ENCODE results near the gene SCUBE1.

The SCUBE1 gene

DNA sequence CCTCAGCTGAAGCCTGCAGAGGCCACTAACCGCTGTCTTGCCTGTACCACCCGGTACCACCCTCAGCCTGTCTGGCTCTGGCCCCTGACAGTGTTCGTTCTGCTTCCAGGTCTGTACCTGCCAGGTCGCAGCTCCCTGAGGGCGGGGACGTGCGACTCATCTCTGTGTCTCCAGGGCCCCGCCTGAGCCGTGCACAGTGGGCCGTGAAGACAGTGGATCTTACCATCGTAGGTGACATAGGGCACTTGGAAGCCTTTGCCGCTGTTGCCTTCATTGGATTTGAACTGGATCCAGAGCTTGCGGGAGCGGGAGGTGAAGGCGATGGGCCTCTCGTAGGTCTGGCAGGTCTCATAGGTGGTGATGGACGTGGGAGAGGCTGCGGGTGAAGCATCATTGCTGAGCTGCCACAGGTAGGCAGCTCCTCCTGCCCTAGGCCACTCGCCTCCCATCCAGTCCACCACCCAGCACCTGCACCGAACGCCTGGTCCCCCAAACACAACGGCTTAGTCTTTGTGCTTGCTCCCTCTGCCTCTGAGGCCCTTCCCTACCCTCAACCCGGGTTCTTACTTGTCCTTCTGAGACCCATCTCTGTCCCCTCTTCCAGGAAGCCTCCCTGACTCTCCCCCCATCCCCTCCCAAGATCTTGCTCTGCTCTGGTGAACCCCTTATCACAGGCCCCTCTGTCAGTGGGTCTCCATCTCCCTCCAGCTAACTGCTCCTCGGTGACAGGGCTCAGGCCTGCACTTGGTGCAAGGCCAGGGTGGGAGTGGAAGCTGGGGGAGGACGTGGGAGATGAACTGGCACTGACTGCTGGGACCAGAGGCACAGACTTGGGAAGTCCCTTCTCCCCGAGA is 135.1 kb downstream of the SCUBE1 start:
- TF ChIP-seq GATA2 (IDR thresholded peaks at IDR 0.05; ENCODE audit: low read depth, low read length) = no peak
- no peak for TF ChIP-seq GATA3 (IDR thresholded peaks at IDR 0.05; ENCODE audit: low read depth, low read length)

DNA sequence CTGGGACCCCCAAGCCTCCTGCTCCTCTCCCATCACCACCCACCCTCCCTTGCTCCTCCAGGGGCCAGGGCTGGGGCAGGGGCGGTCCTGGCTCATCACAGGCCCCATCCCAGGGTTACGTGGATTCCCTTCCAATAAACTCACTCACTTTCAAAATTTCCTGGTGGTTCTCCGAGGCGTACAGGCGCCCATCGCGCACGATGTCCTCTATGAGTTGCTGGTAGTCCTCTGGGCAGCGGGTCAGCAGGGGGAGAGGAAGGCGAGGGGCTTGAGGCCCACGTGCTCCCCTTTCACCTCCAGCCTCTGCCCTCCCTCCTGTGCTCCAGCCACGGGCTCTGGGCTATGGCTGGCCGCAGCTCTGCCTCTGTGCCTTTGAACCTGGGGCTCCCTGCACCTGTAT is 135.8 kb downstream of the SCUBE1 start:
- TF ChIP-seq GATA3 (IDR thresholded peaks at IDR 0.05; ENCODE audit: low read depth, low read length) (no peak), GATA2 (IDR thresholded peaks at IDR 0.05; ENCODE audit: low read depth, low read length) (no peak)

DNA sequence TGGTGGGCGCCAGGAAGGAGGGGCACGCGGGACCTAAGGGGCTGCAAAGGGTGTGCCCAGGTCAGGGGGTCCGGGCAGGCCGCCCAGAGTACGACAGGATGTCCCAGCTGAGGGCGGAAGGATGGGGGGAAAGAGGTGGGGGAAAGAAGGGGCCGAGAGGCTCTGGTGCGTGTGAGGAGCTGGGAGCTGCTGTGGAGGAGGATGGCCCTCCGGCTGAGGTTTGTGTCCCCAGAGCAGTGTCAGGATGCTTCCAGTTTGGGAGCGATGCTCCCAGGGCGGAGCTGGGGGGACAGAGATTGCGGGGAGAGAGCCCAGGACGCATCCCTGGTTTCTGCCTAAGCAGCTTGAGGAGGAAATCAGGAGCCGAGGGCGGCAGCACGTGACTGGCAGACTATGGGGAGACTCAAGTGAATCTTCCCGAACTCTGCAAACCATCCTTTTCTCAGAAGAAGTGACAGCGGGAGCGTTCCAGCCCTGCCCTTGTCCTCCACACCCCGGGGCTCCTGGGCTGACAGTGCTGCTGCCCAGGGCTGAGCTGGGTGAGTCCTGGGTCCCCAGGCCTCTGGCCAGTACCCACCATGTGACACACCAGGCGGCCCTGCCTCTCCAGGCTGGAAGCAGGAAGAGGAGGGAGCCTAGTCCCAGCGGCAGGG is 136.5 kb downstream of the SCUBE1 start:
- TF ChIP-seq GATA2 (IDR thresholded peaks at IDR 0.05; ENCODE audit: low read depth, low read length) (no peak), GATA3 (IDR thresholded peaks at IDR 0.05; ENCODE audit: low read depth, low read length) (no peak)

DNA sequence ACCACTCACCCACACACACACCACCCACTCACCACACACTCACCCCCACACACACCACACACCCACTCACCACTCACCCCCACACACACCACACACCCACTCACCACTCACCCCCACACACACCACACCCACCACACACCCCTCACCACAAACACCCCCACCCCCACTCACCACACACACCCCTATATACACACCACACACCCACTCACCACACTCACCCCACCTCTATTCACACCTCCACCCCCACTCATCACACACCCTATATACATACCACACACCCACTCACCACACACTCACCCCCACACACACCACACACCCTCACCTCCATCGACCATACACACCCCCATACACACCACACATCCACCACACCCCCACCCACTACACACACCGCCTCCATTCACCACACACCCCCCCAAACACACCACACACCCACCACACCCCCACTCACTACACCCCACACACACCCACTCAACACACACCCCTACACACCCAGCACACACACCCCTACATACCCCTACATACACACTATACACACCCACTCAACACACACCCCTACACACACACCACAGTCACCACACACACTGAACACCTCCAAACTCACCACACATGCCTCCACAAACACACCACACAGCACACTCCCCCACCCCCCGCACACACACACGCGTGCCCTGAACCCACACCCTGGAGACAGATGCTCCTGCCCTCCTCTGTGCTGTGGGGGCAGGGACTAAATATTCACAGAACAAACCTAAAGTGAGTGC is 137.2 kb downstream of the SCUBE1 start:
- TF ChIP-seq GATA3 (IDR thresholded peaks at IDR 0.05; ENCODE audit: low read depth, low read length) = no peak
- no peak for TF ChIP-seq GATA2 (IDR thresholded peaks at IDR 0.05; ENCODE audit: low read depth, low read length)

DNA sequence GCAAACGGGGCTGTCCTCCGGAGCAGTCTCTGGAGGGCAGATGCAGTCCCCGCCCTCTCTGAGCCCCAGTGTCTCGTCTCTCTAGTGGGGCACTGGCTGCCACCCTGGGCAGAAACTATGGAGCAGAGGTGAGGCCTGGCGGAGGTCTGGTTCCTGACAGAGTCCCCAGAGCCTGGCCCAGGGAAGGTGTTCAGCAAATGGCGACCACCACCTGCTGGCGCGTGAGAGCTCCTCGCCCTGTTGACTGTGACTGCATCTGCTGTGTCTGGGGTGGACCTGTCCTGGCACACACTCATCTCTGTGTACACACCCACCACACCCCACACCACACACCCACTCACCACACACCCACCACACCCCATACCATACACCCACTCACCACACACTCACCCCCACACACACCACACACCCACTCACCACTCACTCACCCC is 137.9 kb downstream of the SCUBE1 start:
- TF ChIP-seq GATA2 (IDR thresholded peaks at IDR 0.05; ENCODE audit: low read depth, low read length) (no peak), GATA3 (IDR thresholded peaks at IDR 0.05; ENCODE audit: low read depth, low read length) (no peak)

DNA sequence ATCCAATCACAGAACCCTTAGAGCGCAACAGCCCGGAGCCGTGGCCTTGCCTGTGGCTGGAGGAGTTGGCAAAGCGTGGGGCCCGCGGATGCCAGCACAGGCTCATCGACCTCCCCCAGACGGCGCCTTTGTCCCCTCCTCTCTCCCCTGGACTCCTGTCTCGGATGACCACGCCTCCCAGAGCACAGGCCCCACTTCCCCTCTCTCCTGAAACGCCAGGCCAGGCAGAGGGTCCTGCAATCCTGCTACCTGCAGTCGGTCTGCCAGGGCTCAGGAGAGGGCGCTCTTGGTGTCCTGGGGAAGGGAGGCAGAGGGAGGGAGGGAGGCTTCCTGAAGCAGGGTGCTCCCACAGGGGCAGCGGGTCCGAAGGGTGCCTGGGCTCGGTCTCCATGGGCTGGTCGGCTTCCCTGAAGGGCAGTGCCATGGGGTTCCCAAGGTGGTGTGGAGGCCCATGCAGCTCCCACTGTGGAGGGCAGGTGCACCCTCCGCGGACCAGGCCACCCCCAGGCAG is 139.6 kb downstream of the SCUBE1 start:
- TF ChIP-seq GATA3 (IDR thresholded peaks at IDR 0.05; ENCODE audit: low read depth, low read length) (no peak), GATA2 (IDR thresholded peaks at IDR 0.05; ENCODE audit: low read depth, low read length) (no peak)

DNA sequence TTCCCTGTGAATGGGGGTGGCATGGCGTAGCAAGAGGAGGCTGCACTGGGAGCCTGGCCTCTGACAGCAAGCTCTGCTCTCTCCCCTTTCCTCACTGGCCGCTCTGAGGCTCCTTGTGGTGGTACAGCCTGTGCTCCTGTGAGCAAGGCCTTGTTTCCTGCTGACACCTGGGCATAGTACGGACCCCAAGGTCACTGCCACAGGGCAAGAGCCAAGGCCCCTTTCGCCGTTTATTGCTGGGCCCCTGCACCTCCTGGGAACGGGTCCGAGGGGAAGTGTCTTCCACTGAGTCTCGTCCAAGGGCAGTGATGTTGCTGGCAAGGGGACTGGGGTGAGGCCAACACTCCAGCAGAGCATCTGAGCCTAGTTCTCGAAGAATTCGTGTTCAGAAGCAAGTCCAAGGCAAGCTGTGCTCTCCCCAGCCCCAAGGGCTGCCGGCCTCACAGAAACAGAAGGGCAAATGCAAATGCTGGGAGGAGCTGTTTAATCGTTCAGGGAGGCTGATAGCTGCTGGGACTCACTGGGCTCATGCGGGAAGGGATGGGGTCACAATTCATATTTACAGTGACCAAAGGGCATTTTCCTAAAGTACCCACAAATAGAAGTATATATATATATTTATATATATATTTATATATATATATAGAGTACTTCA is 140.3 kb downstream of the SCUBE1 start:
- TF ChIP-seq GATA2 (IDR thresholded peaks at IDR 0.05; ENCODE audit: low read depth, low read length) = no peak
- no peak for TF ChIP-seq GATA3 (IDR thresholded peaks at IDR 0.05; ENCODE audit: low read depth, low read length)

DNA sequence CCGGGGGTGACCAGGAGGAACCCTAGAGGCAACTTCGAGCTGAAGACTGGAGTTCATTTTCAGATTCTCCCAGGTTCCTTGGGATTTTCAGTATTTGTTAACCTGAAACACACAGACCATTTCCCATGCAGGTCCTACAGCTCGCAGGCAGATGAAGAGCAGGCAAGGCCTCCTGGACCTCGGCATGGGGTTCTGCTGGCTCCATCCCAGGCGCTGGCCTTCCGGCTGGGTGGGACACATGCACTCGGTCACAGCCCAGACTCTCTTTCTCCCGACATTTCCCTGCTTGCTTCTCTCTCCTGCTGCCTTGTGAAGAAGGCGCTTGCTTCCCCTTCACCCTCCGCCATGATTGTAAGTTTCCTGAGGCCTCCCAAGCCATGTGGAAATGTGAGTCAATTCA is 140.8 kb downstream of the SCUBE1 start:
- TF ChIP-seq GATA2 (IDR thresholded peaks at IDR 0.05; ENCODE audit: low read depth, low read length) (no peak), GATA3 (IDR thresholded peaks at IDR 0.05; ENCODE audit: low read depth, low read length) (no peak)

DNA sequence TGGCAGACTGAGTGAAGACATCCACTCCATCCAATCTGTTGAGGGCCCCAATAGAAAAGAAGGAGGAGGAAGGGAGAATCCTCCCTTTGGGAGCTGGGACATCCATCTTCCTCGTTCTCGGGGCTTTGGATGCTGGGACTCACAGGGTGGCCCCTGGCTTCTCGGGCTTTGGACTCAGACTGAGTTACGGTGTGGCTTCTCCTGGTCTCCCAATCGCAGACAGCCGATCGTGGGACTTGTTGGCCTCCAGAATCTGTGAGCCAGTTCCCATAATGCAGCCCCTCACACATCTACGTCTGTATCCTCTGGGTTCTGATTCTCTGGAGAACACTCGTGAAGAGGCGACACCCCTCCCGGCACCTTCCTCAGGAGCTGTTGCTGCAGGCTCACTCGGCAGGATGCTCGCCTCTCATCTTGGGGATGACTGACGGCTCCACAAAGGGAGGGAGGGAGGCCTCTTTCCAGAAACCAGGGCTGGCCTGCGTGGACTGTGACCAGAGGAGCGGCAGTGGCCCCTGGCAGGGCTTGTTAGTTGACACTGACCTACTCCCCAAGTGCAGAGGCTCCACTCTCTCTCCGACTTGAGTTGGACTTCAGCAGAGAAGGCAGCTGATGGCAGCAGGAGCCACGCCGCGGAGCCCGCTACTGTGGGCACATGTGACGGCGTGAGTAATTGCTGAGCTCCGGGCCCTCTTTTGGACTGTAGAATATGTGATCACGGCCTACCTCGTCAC is 141.5 kb downstream of the SCUBE1 start:
- no peak for TF ChIP-seq GATA3 (IDR thresholded peaks at IDR 0.05; ENCODE audit: low read depth, low read length)

DNA sequence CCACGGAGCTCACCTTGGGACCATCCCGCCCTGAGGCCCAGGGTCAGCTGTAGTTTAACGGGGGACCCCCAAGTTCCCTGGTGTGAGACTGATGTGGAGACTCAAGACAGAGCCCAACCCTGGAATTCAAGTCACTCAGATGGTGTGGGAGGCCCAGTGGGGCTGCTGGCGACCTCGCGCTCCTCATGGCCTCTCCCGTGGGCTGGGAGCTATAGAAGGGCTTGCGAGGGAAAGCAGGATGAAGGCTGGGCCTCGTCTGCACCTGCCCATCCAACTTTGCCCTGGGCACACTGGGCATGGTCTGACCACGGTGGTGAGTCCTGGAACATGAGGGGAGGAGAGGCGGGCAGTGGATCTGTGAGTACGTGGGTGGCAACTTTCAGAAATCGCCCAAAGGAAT is 142.6 kb downstream of the SCUBE1 start:
- no peak for TF ChIP-seq GATA3 (IDR thresholded peaks at IDR 0.05; ENCODE audit: low read depth, low read length)
- no peak for TF ChIP-seq GATA2 (IDR thresholded peaks at IDR 0.05; ENCODE audit: low read depth, low read length)

DNA sequence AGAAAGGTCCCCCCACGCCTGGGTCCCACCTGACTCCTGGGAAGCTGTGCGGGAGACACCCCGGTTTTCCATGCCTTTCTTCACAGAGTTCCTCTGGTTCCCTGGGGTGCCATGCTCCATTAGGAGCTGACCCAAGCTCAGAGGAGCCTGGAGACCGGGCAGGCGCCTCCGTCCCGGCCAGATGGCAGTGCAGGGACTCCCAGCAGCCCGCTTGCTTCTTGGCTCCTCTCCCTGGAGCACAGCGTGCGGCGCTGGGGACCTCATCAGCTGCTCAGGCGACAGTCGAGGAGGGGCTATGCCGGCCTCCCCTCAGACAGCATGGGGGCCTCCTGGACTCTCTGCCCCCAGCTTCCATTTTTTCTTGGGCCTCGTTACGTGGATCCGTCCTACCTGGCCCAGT is 143.1 kb downstream of the SCUBE1 start:
- TF ChIP-seq GATA2 (IDR thresholded peaks at IDR 0.05; ENCODE audit: low read depth, low read length) (no peak), GATA3 (IDR thresholded peaks at IDR 0.05; ENCODE audit: low read depth, low read length) (no peak)

DNA sequence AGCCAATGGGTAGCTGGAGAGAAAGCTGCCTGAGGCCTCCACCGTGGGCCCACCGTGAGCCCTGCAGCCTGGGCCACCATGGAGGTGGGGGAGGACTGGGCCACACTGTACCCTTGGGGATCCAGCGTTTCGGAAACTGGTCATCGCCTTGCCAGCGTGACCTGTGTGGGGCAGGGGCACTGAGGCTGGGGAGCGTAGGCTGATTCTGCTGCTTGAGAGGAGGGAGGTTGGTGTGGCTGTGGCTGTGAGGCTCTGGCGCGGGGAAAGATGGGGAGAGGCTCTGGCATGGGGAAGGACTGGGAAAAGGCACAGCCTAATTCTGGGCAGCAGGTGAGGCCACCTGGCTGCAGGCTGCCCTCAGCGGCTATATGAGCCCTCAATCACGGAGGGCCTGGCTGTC is 143.6 kb downstream of the SCUBE1 start:
- TF ChIP-seq GATA2 (IDR thresholded peaks at IDR 0.05; ENCODE audit: low read depth, low read length) (no peak), GATA3 (IDR thresholded peaks at IDR 0.05; ENCODE audit: low read depth, low read length) (no peak)

DNA sequence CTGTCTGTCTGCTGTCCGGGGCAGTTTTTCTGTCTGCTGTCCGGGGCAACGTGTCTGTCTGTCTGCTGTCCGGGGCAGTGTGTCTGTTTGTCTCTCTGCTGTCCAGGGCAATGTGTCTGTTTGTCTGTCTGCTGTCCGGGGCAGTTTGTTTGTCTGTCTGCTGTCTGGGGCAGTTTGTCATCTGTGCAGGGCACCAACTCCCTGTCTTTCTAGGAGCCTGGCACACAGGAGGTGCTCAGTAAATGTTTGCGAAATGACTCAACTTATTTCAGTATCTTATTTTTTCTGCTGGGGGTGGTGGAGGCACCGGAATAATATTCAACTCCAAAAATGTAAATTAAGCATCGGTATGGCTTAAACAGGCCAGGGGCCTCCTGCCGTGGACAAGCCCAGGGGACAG is 144.2 kb downstream of the SCUBE1 start:
- TF ChIP-seq GATA2 (IDR thresholded peaks at IDR 0.05; ENCODE audit: low read depth, low read length) (no peak), GATA3 (IDR thresholded peaks at IDR 0.05; ENCODE audit: low read depth, low read length) (no peak)
